Sigmoid colon (tissue), 3 donors: Measurements from ENCODE around the gene SLBP.

Source experiments
- POLR2A ChIP-seq, 2 donors: fragments of 450-650 bp; IDR thresholded peaks; one replicate each; pipeline ENCODE4 v1.6.1; 2016; ENCODE audit warnings: antibody characterized with exemption in 2 of 2, mild to moderate bottlenecking in 2 of 2, moderate library complexity in 2 of 2
- TF ChIP-seq, protein P1 (sequence below), 4 experiments: fragments of 450-650 bp in 3 of 4; fragments of 200-600 bp in 1 of 4; IDR thresholded peaks; one replicate each; pipeline ENCODE4 v1.5.1; 2016 to 2019; ENCODE audit warnings: antibody characterized with exemption in 4 of 4, mild to moderate bottlenecking in 3 of 4, moderate library complexity in 2 of 4

DNA sequence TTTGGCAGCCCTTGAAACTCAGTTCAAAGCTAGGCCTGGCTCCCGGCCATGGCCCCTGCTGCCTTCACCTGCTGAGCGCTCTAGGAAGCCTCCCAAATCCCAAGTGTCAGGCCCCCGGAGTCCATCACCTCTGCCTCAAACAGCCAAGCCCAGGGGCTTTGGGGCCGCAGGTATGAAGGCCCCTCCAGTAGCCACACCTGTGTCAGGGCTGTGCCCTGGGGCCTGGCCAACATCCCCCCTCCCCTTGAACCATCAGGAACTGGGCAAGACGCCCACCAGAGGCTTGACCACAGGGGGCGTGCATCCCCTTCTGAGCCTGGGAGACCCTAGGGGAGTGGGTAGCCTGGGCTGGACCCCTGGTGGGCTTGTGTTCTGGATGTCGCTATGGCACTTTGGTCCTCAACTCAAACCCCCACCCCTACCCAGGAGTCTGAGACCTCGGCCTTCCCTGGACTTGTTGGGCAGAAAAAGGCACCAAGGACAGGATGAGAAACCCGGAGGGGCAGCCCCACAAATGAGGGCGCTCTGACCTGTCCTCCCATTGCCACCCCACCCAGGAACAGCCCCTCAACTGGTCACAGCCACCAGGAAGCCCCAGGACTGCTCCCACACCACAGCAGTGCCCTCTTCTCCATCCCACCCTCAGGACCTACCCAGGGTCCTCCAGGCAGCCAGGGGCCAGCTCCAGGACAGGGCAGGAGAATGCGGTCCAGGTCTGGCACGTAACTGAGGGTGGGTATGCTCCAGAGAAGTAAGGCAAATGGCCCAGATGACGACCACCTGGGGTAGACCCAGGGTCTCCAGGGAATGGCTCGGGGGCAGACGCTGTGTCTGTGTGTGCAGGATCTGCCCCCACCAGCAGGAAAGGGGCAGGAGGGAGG, 4.2 kb upstream of the SLBP start:
- TF ChIP-seq, protein P1, sequence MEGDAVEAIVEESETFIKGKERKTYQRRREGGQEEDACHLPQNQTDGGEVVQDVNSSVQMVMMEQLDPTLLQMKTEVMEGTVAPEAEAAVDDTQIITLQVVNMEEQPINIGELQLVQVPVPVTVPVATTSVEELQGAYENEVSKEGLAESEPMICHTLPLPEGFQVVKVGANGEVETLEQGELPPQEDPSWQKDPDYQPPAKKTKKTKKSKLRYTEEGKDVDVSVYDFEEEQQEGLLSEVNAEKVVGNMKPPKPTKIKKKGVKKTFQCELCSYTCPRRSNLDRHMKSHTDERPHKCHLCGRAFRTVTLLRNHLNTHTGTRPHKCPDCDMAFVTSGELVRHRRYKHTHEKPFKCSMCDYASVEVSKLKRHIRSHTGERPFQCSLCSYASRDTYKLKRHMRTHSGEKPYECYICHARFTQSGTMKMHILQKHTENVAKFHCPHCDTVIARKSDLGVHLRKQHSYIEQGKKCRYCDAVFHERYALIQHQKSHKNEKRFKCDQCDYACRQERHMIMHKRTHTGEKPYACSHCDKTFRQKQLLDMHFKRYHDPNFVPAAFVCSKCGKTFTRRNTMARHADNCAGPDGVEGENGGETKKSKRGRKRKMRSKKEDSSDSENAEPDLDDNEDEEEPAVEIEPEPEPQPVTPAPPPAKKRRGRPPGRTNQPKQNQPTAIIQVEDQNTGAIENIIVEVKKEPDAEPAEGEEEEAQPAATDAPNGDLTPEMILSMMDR (IDR thresholded peaks at IDR 0.05) = no peak
- TF ChIP-seq POLR2A (IDR thresholded peaks at IDR 0.05) = no peak
